GM13977 (cell line): ENCODE measurements around the gene OR7A10.

Source experiments
- DNase-seq: peaks from one replicate; pipeline ENCODE4 v3.0.0; 2012; ENCODE audit warnings: low spot score
- in situ Hi-C: fragments of 300-500 bp; cut with MboI; formaldehyde crosslinking; loops from one replicate; pipeline ENCODE4 v1.12.0; 2022; ENCODE audit warnings: low sequenced_read_pairs, low pct_unique_long_range_greater_than_20kb, mixed read lengths, inconsistent platforms; ENCODE audit not compliant: unreplicated experiment
- TF ChIP-seq, protein P1 (sequence below): IDR thresholded peaks from 2 replicates; pipeline ENCODE4 v1.5.1; 2012; ENCODE audit warnings: mild to moderate bottlenecking, control low read depth; ENCODE audit not compliant: insufficient read depth; ENCODE audit errors: extremely low read depth, missing control alignments

Gene OR7A10

DNA sequence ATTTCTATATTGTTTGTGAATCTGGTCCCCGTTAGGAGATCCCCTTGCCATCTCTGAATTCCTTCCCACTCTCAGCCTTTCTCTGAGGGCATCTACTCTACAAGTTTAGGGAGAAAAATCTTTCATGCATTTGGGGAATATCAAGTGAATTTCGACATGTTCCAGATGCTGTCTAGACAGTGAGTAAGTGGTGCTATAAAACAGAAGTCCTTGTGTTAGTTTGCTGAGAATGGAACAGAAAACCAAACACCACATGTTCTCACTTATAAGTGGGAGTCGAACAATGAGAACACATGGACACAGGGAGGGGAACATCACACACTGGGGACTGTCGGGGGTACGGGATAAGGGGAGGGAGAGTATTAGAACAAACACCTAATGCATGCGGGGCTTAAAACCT lies 5.1 kb downstream of the OR7A10 start:
- TF ChIP-seq, protein P1, sequence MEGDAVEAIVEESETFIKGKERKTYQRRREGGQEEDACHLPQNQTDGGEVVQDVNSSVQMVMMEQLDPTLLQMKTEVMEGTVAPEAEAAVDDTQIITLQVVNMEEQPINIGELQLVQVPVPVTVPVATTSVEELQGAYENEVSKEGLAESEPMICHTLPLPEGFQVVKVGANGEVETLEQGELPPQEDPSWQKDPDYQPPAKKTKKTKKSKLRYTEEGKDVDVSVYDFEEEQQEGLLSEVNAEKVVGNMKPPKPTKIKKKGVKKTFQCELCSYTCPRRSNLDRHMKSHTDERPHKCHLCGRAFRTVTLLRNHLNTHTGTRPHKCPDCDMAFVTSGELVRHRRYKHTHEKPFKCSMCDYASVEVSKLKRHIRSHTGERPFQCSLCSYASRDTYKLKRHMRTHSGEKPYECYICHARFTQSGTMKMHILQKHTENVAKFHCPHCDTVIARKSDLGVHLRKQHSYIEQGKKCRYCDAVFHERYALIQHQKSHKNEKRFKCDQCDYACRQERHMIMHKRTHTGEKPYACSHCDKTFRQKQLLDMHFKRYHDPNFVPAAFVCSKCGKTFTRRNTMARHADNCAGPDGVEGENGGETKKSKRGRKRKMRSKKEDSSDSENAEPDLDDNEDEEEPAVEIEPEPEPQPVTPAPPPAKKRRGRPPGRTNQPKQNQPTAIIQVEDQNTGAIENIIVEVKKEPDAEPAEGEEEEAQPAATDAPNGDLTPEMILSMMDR, result no peak
- in situ Hi-C loops, result no loop called here
- DNase-seq, result no peak

DNA sequence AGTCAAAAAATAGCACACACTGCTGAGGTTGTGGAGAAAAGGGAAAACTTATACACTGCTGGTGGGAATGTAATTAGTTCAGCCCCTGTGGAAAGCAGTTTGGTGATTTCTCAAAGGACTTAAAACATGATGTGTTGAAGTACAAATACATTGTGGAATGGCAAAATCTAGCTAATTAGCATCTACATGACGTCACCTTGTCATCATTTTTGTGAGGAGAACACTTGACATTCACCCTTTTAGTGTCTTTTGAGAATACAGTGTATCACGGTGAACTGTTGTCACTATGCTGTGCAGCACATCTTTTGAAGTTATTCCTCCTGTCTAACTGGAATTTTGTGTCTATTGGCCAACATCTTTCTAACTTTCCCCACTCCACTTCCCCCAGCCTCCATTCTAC lies 5.6 kb downstream of the OR7A10 start:
- TF ChIP-seq, protein P1, result no peak
- in situ Hi-C loops, result no loop called here
- no peak for DNase-seq

DNA sequence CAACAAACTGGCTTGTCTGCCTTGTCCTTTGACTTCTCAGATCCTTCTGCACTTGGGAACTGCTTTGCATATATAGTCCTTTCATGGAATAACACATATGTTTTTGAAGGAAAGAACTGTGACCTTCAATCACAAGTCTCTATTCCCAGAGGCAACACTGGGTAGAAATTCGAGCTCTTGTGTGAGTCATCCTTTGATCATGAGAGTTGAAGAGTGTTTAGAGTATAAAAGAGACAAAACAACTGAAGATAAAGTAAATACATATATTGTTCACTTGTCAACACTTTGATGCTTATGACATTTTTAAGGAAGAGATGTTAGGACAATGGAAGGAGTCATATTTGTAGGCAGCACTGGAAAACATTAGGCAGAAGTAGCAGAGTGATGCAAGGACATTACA lies 8.5 kb downstream of the OR7A10 start:
- TF ChIP-seq, protein P1, result no peak
- in situ Hi-C loops, result no loop called here
- DNase-seq, result no peak

DNA sequence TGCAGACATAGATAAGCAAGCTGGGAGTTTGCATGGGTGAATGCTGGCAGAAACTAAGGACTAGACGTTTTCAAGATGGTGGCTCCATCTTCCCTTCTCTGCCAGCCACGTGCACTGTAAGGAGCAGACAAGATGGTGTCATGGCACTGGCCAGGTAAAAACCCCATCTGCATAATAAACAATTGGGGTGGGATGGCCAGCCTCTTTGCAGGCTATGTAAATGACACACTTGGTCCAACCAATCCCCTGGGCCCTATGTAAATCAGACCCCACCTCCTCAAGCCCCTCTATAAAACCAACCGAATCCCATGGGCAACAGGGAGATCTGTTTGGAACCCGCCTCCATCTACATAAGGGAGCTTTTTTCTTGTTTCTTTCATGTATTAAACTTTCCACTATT lies 11.3 kb downstream of the OR7A10 start:
- no peak for DNase-seq
- in situ Hi-C loops, result no loop called here
- TF ChIP-seq, protein P1, result no peak

DNA sequence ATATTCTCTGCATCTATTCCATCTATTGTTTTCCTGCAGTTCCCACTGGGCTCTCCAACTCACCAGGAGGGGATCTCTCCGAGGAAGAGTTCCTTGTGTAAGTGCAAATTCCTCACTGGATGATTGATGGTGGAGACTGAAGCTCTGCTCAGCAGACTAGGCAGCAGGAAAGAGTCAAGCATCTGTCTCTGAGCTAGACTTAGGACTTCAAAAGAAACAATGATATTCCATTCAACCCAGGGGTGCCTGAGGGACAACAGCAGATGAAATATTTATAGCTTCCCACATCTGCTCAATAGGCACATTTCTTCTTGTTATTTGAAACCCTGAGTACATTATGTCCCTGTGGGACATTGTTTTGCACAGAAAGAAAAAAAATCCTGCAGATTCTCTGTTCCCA lies 13.7 kb downstream of the OR7A10 start, which contains the start of the genes OR7A5 and OR7C1:
Gene OR7A5 (minus strand): TSS at position 175 of the 400 bp plus-strand sequence. CDS start 6,944 bp downstream, outside the sequence.
Gene OR7C1 (minus strand): TSS at position 175 of the 400 bp plus-strand sequence. CDS start 35,049 bp downstream, outside the sequence.
- TF ChIP-seq, protein P1, result no peak
- in situ Hi-C loops, result no loop called here
- DNase-seq, result no peak

DNA sequence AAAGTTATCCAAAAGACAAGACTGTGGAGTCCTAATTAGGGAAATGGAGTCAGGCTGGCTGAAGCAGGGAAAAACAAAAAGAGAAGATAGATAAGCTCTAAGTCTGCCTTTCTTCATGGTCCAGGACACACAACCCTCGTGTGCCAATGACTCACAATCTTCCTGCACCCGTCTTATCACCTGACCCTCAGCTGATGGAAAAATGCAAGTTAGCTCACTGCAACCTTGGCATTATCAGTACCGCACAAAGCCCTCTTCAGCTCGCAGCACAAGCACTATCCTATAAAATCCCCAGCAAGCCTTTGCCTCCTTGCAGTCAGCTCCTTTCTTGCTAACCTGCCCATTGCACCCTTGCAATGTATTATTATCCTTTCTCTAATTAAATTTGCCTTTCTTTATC lies 18.0 kb downstream of the OR7A10 start:
- DNase-seq, result no peak
- TF ChIP-seq, protein P1, result no peak
- in situ Hi-C loops, result no loop called here

DNA sequence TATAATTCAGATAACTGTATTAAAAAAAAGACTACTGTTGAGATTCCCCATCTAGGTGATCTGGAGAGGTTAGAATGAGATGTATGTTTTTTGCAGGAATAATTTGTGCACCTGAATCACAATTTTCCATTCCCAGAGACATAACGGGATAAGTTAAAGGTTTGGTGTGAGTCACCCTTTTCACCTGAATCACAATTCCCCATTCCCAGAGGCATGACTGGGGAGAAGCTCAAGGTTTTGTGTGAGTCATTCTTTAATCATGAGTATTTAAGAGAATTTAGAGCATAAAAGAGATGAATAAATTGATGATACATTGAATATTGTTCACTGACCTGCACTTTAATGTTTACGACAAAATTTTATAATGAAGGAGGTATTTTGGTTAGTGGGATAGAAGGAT lies 22.7 kb downstream of the OR7A10 start:
- in situ Hi-C loops, result no loop called here

More for the DNA sequence above, 22.7 kb downstream of the OR7A10 start:
- no peak for DNase-seq
- TF ChIP-seq, protein P1, result no peak
